Neural cell (in vitro differentiated cells): Measurements from ENCODE around the gene SLC4A8. TPM values are rescaled to one million over a fixed set of nuclear protein-coding genes. Genes with fewer than 3 reads are reported as not detected.

Experiments used
- H2AFZ ChIP-seq: fragments of 200-600, 300-800 bp; sonication (generic), shearing (Covaris generic); 2 replicates; pipeline ENCODE4 v1.6.0; 2014; ENCODE audit warnings: low read depth, mild to moderate bottlenecking, antibody characterized with exemption, low read length, moderate library complexity
- H3F3A ChIP-seq: fragments of 200-600 bp; shearing (Covaris generic); 2 replicates; pipeline ENCODE4 v1.6.1; 2016; ENCODE audit warnings: mild to moderate bottlenecking, moderate library complexity, mixed read lengths, antibody characterized with exemption, low read length; ENCODE audit not compliant: insufficient read depth, poor library complexity, severe bottlenecking
- H3K27ac ChIP-seq: fragments of 200-600, 300-800 bp; sonication (generic), shearing (Covaris generic); 2 replicates; pipeline ENCODE4 v1.5.1; 2014; ENCODE audit warnings: mild to moderate bottlenecking, low read length, moderate library complexity
- H3K27me3 ChIP-seq: fragments of 300-800, 200-600 bp; sonication (generic), shearing (Covaris generic); 2 replicates; pipeline ENCODE4 v1.6.0; 2014; ENCODE audit warnings: mild to moderate bottlenecking, low read depth, low read length, moderate library complexity; ENCODE audit not compliant: insufficient read depth
- H3K36me3 ChIP-seq: fragments of 300-800, 200-600 bp; sonication (generic), shearing (Covaris generic); 2 replicates; pipeline ENCODE4 v1.5.1; 2014; ENCODE audit warnings: mild to moderate bottlenecking, antibody characterized with exemption, low read length, moderate library complexity; ENCODE audit not compliant: insufficient read depth
- H3K4me2 ChIP-seq: fragments of 300-800, 200-600 bp; sonication (generic), shearing (Covaris generic); 2 replicates; pipeline ENCODE4 v1.6.0; 2014; ENCODE audit warnings: mild to moderate bottlenecking, low read length
- H3K4me3 ChIP-seq: fragments of 300-800, 200-600 bp; sonication (generic), shearing (Covaris generic); 2 replicates; pipeline ENCODE4 v1.5.1; 2014; ENCODE audit warnings: mild to moderate bottlenecking, low read length, moderate library complexity
- H3K79me2 ChIP-seq: fragments of 200-600 bp; shearing (Covaris generic); replicated peaks from 2 replicates; pipeline ENCODE4 v1.6.0; 2014; ENCODE audit warnings: mild to moderate bottlenecking, low read length, moderate library complexity; ENCODE audit not compliant: insufficient read depth
- H3K9ac ChIP-seq: fragments of 300-800, 200-600 bp; sonication (generic), shearing (Covaris generic); 2 replicates; pipeline ENCODE4 v1.6.1; 2016; ENCODE audit warnings: mild to moderate bottlenecking, low read length, mixed read lengths
- H3K9me2 ChIP-seq: fragments of 200-600 bp; shearing (Covaris generic); 2 replicates; pipeline ENCODE4 v1.6.1; 2016; ENCODE audit warnings: mild to moderate bottlenecking, low read length, mixed read lengths; ENCODE audit not compliant: insufficient read depth
- H3K9me3 ChIP-seq: fragments of 200-600, 300-800 bp; sonication (generic), shearing (Covaris generic); 2 replicates; pipeline ENCODE4 v1.6.1; 2016; ENCODE audit warnings: mild to moderate bottlenecking, mixed run types, low read length, moderate library complexity, mixed read lengths
- H4K20me1 ChIP-seq: fragments of 200-600 bp; shearing (Covaris generic); 2 replicates; pipeline ENCODE4 v1.6.1; 2016; ENCODE audit warnings: mild to moderate bottlenecking, mixed run types; ENCODE audit not compliant: insufficient read depth
- EP300 ChIP-seq: fragments of 450-650 bp; conservative IDR thresholded peaks from 2 replicates; pipeline ENCODE4 v1.6.1; 2014; ENCODE audit warnings: antibody characterized with exemption, mild to moderate bottlenecking, moderate library complexity; ENCODE audit not compliant: poor library complexity, severe bottlenecking
- EZH2 ChIP-seq: fragments of 200-600, 300-800 bp; shearing (Covaris generic), sonication (generic); IDR thresholded peaks from 2 replicates; pipeline ENCODE4 v1.6.1; 2014; ENCODE audit warnings: antibody characterized with exemption, low read length, borderline replicate concordance, mild to moderate bottlenecking; ENCODE audit not compliant: insufficient read depth, poor library complexity, severe bottlenecking
- MXI1 ChIP-seq: fragments of 450-650 bp; conservative IDR thresholded peaks from 2 replicates; pipeline ENCODE4 v1.6.1; 2014; ENCODE audit warnings: antibody characterized with exemption, mild to moderate bottlenecking; ENCODE audit not compliant: poor library complexity, severe bottlenecking
- POLR2AphosphoS5 ChIP-seq: IDR thresholded peaks from 2 replicates; pipeline ENCODE4 v1.6.1; 2012
- RAD21 ChIP-seq: fragments of 450-650 bp; conservative IDR thresholded peaks from 2 replicates; pipeline ENCODE4 v1.6.1; 2014; ENCODE audit warnings: antibody characterized with exemption, mild to moderate bottlenecking, moderate library complexity
- REST ChIP-seq: IDR thresholded peaks from 2 replicates; pipeline ENCODE4 v1.6.1; 2012; ENCODE audit warnings: borderline replicate concordance
- SMC3 ChIP-seq: fragments of 450-650 bp; conservative IDR thresholded peaks from 2 replicates; pipeline ENCODE4 v1.6.1; 2014; ENCODE audit warnings: antibody characterized with exemption, mild to moderate bottlenecking, moderate library complexity; ENCODE audit not compliant: poor library complexity
- TAF1 ChIP-seq: IDR thresholded peaks from 2 replicates; pipeline ENCODE4 v1.6.1; 2012; ENCODE audit warnings: low read depth
- polyA plus RNA-seq: library from polyadenylated mRNA; depleted of rRNA; stranded (reverse); fragments of >200 nt; gene quantifications from 2 replicates; pipeline ENCODE4 v1.2.3, GENCODE V29; 2014
- TF ChIP-seq, protein P1 (sequence below): fragments of 450-650 bp; IDR thresholded peaks from 2 replicates; pipeline ENCODE4 v1.5.1; 2014; ENCODE audit warnings: antibody characterized with exemption, mild to moderate bottlenecking, moderate library complexity; ENCODE audit not compliant: poor library complexity, severe bottlenecking

The SLC4A8 gene
- polyA plus RNA-seq, 1 donor from 2014 or later = 37.8 TPM

GRCh38 chr12:51441583-51441982, 17.0 kb downstream of the SLC4A8 start:
- TF ChIP-seq, protein P1, sequence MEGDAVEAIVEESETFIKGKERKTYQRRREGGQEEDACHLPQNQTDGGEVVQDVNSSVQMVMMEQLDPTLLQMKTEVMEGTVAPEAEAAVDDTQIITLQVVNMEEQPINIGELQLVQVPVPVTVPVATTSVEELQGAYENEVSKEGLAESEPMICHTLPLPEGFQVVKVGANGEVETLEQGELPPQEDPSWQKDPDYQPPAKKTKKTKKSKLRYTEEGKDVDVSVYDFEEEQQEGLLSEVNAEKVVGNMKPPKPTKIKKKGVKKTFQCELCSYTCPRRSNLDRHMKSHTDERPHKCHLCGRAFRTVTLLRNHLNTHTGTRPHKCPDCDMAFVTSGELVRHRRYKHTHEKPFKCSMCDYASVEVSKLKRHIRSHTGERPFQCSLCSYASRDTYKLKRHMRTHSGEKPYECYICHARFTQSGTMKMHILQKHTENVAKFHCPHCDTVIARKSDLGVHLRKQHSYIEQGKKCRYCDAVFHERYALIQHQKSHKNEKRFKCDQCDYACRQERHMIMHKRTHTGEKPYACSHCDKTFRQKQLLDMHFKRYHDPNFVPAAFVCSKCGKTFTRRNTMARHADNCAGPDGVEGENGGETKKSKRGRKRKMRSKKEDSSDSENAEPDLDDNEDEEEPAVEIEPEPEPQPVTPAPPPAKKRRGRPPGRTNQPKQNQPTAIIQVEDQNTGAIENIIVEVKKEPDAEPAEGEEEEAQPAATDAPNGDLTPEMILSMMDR = no peak
- TF ChIP-seq TAF1 (no peak), EZH2 (no peak), RAD21 (no peak), MXI1 (no peak), SMC3 (no peak), POLR2AphosphoS5 (no peak), REST (no peak), EP300 (no peak)
- no peaks in the 10 kb centered on the region for H3K9me3 ChIP-seq
- no peak overlapping the region for H3K4me2 ChIP-seq
- no peaks in the 10 kb centered on the region for H3K79me2 ChIP-seq
- H3K27me3 ChIP-seq = no peaks in the 10 kb centered on the region
- no peaks in the 10 kb centered on the region for H3K36me3 ChIP-seq
- no peak overlapping the region for H2AFZ ChIP-seq
- H3K9ac ChIP-seq = no peak overlapping the region
- no peaks in the 10 kb centered on the region for H4K20me1 ChIP-seq
- H3K4me3 ChIP-seq = no peak overlapping the region
- H3K27ac ChIP-seq = no peak overlapping the region
- no peaks in the 10 kb centered on the region for H3F3A ChIP-seq
- H3K9me2 ChIP-seq = no peaks in the 10 kb centered on the region

DNA sequence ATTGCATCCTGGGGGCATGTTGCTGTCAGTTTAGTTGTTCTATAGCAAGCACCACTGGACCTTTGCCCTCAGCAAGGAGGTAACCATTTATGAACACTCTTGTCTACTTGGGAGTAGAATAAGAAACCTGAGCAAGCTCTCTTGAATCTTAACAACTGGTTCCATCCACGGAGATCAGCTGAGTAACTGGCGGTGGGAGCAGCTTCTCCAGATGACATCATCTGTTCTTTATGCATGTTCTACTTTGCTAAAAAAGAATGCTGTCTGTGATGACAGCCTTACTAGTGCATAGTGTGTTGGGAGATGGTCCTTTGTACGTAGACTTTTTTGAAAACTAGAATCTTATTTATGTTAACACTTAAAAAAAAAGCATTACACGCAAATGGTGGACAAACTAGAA, 17.7 kb downstream of the SLC4A8 start:
- H3K9me3 ChIP-seq = no peaks in the 10 kb centered on the region

More for the DNA sequence above, 17.7 kb downstream of the SLC4A8 start:
- no peak overlapping the region for H3K9ac ChIP-seq
- H3K27ac ChIP-seq = peak overlapping the region; percentile 28
- no peaks in the 10 kb centered on the region for H3K79me2 ChIP-seq
- no peaks in the 10 kb centered on the region for H4K20me1 ChIP-seq
- H3K27me3 ChIP-seq = no peaks in the 10 kb centered on the region
- TF ChIP-seq SMC3 (no peak), EZH2 (no peak), RAD21 (no peak), MXI1 (no peak), TAF1 (no peak), REST (no peak), EP300 (no peak), POLR2AphosphoS5 (no peak)
- TF ChIP-seq, protein P1 = no peak
- no peak overlapping the region for H2AFZ ChIP-seq
- H3K4me3 ChIP-seq = no peak overlapping the region
- H3F3A ChIP-seq = no peaks in the 10 kb centered on the region
- H3K4me2 ChIP-seq = no peak overlapping the region
- no peaks in the 10 kb centered on the region for H3K36me3 ChIP-seq
- no peaks in the 10 kb centered on the region for H3K9me2 ChIP-seq
